Nephron progenitor cell (in vitro differentiated cells): ENCODE data around the gene PCNX2.

Experiments used
- DNase-seq: peaks from one replicate; pipeline ENCODE4 v3.0.0; 2021
- H3K27ac Mint-ChIP-seq: 2 replicates; pipeline ENCODE4 v1.8.0; 2021; ENCODE audit warnings: mild to moderate bottlenecking, moderate library complexity, mixed read lengths
- H3K27me3 Mint-ChIP-seq: 2 replicates; pipeline ENCODE4 v1.8.0; 2021; ENCODE audit warnings: mild to moderate bottlenecking, low read depth, mixed read lengths; ENCODE audit not compliant: poor library complexity
- H3K36me3 Mint-ChIP-seq: 2 replicates; pipeline ENCODE4 v1.8.0; 2021; ENCODE audit warnings: low read depth, mixed read lengths
- H3K4me1 Mint-ChIP-seq: 2 replicates; pipeline ENCODE4 v1.8.0; 2021; ENCODE audit warnings: mixed read lengths
- H3K4me3 Mint-ChIP-seq: 2 replicates; pipeline ENCODE4 v1.8.0; 2021; ENCODE audit warnings: mild to moderate bottlenecking, moderate library complexity, mixed read lengths
- H3K9me3 Mint-ChIP-seq: 2 replicates; pipeline ENCODE4 v1.8.0; 2021; ENCODE audit warnings: mild to moderate bottlenecking, moderate library complexity, mixed read lengths
- TF ChIP-seq, protein P1 (sequence below): fragments of 200-600 bp; sonication (generic); IDR thresholded peaks from 2 replicates; pipeline ENCODE4 v1.5.0; 2021; ENCODE audit warnings: antibody characterized with exemption

Gene PCNX2

DNA sequence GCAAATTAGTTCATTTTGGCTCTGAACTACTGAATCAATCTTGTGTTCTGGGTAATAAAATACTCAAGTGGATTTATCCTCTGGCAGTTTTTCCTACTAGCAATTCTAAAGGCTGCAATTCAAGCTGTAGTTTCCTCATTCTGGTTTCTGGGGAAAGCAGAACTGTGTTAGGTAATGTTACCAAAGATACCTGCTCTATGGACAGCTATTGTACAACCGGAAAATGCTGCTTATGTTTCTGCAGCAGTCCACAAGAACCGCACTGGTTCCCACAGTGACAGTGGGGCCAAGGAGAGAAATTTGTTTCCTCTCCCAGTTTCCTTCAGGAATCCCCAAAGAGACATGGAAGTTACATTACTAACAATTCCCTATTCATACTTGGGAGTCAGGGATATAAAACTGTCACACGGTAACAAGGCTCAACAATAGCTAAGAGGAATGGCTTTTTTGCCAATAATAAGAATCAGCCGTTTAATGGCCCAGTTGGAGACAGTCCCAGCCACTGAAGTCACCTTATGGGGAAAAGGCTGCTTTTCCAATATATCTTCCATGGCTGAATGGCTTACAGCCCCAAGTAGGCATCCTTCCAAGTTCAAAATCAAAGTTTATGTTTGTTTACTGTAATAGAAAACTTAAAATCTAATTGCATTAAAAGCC lies 52.6 kb downstream of the PCNX2 start:
- Mint-ChIP-seq H3K4me1 (peaks cover 41% of the 10 kb centered on the region), H3K27ac (peak overlapping the region; percentile 49), H3K9me3 (no peaks in the 10 kb centered on the region), H3K4me3 (no peak overlapping the region), H3K27me3 (peaks cover 3% of the 10 kb centered on the region), H3K36me3 (peaks cover 8% of the 10 kb centered on the region)
- DNase-seq = no peak
- TF ChIP-seq, protein P1, sequence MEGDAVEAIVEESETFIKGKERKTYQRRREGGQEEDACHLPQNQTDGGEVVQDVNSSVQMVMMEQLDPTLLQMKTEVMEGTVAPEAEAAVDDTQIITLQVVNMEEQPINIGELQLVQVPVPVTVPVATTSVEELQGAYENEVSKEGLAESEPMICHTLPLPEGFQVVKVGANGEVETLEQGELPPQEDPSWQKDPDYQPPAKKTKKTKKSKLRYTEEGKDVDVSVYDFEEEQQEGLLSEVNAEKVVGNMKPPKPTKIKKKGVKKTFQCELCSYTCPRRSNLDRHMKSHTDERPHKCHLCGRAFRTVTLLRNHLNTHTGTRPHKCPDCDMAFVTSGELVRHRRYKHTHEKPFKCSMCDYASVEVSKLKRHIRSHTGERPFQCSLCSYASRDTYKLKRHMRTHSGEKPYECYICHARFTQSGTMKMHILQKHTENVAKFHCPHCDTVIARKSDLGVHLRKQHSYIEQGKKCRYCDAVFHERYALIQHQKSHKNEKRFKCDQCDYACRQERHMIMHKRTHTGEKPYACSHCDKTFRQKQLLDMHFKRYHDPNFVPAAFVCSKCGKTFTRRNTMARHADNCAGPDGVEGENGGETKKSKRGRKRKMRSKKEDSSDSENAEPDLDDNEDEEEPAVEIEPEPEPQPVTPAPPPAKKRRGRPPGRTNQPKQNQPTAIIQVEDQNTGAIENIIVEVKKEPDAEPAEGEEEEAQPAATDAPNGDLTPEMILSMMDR = no peak

DNA sequence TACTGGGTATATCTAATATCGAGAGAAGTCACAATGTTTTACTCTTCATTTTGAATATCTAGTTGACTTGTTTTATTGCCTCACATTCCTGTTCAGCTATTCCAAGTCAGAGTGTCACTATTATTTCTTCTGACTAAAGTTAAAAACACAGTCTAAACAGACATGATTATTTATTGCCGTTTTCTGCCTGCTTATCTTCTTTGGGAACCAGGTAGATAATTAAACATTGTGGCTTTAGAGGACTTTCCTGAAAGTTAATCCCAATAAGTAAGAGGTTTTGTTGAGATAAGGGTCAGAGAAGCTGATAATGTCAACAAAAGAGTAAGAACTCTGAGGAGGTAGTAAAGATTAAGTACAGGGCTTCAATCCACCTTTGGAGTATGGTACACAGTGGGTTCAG lies 53.8 kb downstream of the PCNX2 start:
- no peak overlapping the region for H3K27ac Mint-ChIP-seq
- peaks cover 7% of the 10 kb centered on the region for H3K36me3 Mint-ChIP-seq
- peaks cover 41% of the 10 kb centered on the region for H3K4me1 Mint-ChIP-seq
- no peaks in the 10 kb centered on the region for H3K9me3 Mint-ChIP-seq
- no peak overlapping the region for H3K4me3 Mint-ChIP-seq
- H3K27me3 Mint-ChIP-seq = peaks cover 3% of the 10 kb centered on the region
- TF ChIP-seq, protein P1 = no peak
- no peak for DNase-seq

DNA sequence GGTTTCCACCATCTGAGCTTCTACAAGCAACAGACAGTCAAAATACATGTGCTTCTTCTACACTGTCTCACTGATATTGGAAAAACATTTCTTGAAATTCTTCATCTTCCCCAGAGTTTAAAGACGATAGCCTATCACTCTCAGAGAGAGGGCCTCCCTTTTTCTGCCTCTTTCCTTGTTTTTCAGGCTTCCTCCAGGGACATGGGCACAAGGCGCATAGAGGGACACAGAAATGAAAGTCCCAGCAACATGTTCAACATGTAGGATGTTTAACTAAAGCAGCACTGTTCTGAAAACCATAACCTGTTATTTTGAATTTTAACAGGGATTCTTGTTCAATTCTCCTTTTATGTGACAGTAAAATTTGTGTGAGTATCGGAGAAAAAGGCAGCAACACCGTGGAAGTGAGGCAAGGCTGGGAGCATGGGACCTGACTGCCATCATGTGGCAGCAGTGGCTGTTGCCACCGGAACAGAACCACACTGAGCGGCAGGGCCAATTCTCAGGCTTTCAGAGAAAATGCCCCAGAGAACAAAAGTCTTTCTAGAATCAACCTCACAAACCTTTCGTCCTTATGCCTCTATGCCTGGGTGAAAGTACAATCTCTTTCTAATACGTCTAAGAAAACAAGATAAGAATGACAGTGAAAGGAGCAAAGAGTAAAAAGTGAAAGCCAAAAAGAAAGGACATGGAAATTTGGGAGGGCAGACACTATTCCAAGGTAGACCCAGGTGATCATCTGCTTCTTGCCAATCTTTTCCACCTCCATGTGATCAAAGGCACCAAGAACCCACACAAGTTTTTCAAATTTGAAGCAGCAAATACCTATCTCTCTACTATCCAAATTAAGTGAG lies 54.5 kb downstream of the PCNX2 start:
- DNase-seq = peak; percentile 67
- peak overlapping the region; percentile 66 for H3K27ac Mint-ChIP-seq

DNA sequence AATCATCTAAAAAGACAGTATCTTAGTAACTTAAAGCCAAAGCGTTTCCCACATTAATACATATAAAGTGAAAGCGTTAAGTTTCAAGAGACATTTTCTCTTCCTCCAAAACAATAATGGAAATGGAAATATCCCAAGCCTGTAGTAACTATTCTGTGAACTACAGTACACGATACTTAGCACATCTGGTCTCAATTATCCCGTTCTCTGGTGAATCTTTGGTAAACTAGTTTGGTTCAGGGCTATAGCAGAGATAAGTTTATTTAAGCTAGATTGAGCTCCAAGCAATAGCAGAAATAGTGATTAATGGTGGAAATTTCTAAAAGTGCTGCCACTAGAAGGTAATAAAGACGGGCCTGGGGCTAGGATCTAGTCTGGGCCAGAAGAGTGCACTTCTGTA lies 55.2 kb downstream of the PCNX2 start:
- TF ChIP-seq, protein P1 = no peak
- Mint-ChIP-seq H3K4me3 (no peak overlapping the region), H3K9me3 (no peaks in the 10 kb centered on the region), H3K27me3 (peaks cover 3% of the 10 kb centered on the region), H3K27ac (no peak overlapping the region), H3K36me3 (peaks cover 12% of the 10 kb centered on the region), H3K4me1 (peaks cover 45% of the 10 kb centered on the region)
- no peak for DNase-seq

More for the DNA sequence above, 54.5 kb downstream of the PCNX2 start:
- Mint-ChIP-seq H3K9me3 (no peaks in the 10 kb centered on the region), H3K36me3 (peaks cover 10% of the 10 kb centered on the region), H3K4me1 (peaks cover 43% of the 10 kb centered on the region), H3K4me3 (peak overlapping the region; percentile 52), H3K27me3 (peaks cover 3% of the 10 kb centered on the region)
- TF ChIP-seq, protein P1 = peak; percentile 91

DNA sequence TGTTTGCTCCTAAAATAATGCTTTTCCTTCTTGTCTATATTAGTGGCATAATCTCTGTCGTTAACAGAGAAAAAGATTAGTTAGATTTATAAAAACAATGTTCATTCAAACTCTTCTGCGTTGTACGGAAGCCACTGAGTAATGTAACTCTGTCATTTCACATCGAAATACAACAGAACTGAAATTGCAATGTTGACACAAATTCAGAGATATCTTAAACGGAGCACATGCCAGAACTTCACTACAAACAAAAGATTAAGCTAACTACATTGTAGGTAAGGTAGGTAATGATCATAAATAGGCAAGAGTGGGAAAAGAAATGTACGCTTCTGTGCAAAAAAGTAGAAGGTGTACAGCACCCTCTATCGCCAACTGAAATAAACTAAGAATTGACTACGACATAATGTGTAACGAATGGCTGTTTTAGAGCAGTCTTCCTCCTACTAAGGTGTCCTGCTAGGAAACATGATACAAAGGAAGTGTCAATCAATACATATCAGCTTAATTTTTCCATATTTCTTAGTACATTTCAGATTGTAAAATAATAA lies 56.6 kb downstream of the PCNX2 start:
- Mint-ChIP-seq H3K4me3 (no peak overlapping the region), H3K27ac (no peak overlapping the region), H3K9me3 (no peaks in the 10 kb centered on the region), H3K4me1 (peaks cover 49% of the 10 kb centered on the region), H3K27me3 (peaks cover 3% of the 10 kb centered on the region), H3K36me3 (peaks cover 10% of the 10 kb centered on the region)
- TF ChIP-seq, protein P1 = no peak
- DNase-seq = no peak
